Brain pericyte (primary cell): Measurements from ENCODE around the gene ADM.
"Not testable (repeated sequence)": the region's sequence is repeated elsewhere in the genome, so short reads cannot be mapped to it uniquely, and the experiment has no call there.

Experiments
- DNase-seq: peaks from one replicate; pipeline ENCODE4 v3.0.0-alpha.2; 2012; ENCODE audit warnings: low read depth, low spot score

Gene ADM, protein sequence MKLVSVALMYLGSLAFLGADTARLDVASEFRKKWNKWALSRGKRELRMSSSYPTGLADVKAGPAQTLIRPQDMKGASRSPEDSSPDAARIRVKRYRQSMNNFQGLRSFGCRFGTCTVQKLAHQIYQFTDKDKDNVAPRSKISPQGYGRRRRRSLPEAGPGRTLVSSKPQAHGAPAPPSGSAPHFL

GRCh38 chr11:10304495-10305261 is at the start of gene ADM:
ADM (plus strand) TSS chr11:10305073; CDS start chr11:10305701, 628 bp downstream.
- no peak for DNase-seq

GRCh38 chr11:10255388-10256125 is 49.3 kb upstream of the ADM start:
- DNase-seq: peak; percentile 57

- no peak for DNase-seq
These were observed 47.4 kb upstream of the ADM start for GRCh38 chr11:10257478-10257877.

- no peak for DNase-seq
These were observed 43.1 kb upstream of the ADM start for GRCh38 chr11:10261821-10262220.

- DNase-seq: no peak
These were observed 40.9 kb upstream of the ADM start for GRCh38 chr11:10263929-10264328.

DNA sequence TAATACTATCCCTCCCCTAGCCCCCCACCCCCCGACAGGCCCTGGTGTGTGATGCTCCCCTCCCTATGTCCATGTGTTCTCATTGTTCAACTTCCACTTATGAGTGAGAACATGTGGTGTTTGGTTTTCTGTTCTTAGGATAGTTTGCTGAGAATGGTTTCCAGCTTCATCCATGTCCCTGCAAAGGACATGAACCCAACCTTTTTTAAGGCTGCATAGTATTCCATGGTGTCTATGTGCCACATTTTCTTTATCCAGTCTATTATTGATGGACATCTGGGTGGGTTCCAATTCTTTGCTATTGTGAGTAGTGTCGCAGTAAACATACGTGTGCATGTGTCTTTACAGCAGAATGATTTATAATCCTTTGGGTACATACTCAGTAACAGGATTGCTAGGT is 40.2 kb upstream of the ADM start:
- DNase-seq: not testable (repeated sequence)

- no peak for DNase-seq
These were observed 38.9 kb upstream of the ADM start for GRCh38 chr11:10265936-10266335.

DNA sequence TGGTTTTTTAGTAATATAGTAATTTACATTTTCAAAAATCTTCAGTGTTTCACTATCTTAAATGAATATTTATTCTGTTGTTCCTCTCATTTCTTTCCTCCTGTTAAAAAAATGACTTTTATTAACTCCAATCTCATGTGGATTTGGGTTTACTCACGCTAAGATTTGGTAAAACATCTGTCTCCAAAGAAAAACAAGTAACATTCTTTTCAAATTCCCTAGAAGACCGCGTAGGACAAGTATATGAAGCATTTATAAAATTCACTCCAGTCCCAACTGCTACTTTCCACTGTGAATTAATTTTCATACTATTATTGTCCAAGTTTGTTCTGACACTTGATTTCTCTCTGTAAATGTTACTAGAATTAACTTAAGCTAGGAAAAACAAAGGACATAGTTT is 37.1 kb upstream of the ADM start:
- no peak for DNase-seq

DNA sequence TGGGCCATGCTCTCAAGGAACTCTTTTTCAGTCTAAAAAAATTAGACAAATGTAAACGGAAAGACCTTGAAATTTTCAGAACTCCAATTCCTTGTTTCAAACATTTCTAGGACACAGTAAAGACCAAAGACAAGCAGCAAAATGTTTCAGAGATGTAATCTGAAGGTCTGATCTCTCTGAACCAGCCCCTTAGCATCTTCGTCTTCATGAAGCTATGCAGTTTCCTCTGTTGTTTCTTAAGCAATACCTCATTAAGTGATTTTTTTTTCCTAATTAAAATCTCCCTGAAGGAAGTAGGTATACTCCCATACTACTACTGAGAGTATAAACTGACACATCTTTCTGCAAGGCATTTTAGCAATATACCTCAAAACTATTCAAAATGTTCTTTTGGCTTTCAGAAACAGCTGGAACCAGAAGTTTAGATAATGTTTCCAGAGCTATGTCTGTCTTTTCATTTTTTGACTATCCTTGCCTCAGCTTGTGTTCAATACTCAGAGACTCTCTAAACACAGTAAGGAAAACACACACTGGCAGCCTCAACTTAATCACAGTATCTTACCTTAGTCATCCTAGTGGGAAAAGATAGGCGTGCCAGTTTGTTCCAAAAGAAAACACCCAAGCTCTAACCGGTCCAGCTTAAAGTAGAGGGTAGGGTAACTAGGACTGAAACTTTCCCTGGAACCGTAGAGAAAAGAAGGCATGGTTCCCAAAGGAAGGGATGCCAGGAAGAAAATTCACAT is 36.0 kb upstream of the ADM start:
- DNase-seq: no peak

- DNase-seq: no peak
These were observed 32.7 kb upstream of the ADM start for GRCh38 chr11:10272132-10272531.

GRCh38 chr11:10273738-10274137 is 31.1 kb upstream of the ADM start:
- no peak for DNase-seq

DNA sequence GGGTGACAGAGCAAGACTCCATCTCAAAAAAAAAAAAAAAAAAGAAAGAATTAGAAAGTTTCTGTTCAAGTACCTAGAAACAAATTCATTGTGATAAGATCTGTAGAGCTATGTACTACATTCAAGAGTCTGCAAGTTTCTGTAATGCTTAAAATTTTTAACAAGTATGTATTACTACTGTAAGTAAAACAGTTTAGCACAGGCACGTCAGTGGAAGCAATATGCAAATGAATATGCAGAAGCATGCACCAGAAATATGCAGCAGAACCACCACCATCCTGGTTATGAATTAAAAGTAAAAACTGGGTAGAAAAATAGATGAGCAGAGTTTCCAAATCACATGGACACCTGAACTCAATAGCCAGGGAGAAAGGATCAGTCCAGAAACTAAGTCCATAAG is 30.1 kb upstream of the ADM start:
- no peak for DNase-seq

GRCh38 chr11:10275714-10276113 is 29.2 kb upstream of the ADM start:
- no peak for DNase-seq

- DNase-seq: no peak
These were observed 22.8 kb upstream of the ADM start for GRCh38 chr11:10282117-10282516.

GRCh38 chr11:10283991-10284390 is 20.9 kb upstream of the ADM start:
- DNase-seq: no peak

DNA sequence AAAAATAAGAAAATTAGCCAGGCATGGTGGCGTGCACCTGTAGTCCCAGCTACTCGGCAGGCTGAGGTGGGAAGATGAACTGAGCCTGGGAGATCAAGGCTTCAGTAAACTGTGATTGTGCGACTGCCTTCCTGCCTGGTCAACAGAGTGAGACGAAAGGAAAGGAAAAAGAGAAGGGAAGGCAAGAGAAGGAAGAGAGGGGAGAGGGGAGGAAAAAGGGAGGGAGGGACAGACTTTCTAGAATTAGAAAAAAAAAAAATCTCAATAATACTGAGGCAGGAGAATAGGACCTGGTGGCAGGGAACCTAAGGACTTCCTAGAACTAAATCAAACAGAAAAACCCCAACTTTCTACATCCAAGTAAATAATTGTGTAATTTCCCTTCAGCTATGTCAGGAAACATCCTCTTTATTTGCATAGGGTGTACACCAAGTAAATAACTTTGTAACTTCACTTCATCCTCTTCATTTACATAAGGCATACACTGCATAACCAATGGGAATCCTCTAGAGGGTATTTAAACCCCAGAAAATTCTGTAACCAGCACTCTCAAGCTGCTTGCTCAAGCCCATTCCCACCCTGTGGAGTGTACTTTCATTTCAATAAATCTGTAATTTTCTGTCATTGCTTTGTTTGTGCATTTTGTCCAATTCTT is 19.6 kb upstream of the ADM start:
- no peak for DNase-seq

DNA sequence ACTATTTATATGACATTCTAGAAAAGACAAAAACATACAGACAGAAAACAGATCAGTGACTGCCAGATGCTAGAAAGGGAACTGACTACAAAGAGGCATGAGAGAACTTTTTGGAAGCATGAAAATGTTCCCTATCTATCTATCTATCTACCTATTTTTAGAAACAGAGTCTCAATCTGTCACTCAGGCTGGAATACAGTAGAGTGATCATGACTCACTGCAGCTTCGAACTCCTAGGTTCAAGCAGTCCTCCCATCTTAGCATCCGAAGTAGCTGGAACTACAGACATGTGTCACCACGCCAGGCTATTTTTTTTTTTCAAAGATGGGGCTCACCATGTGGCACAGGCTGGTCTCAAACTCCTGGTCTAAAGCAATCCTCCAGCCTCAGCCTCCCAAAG is 17.7 kb upstream of the ADM start:
- DNase-seq: no peak

- no peak for DNase-seq
These were observed 16.8 kb upstream of the ADM start for GRCh38 chr11:10287766-10288715.

GRCh38 chr11:10288881-10289764 is 15.8 kb upstream of the ADM start:
- DNase-seq: no peak
